GM12878 (cell line): ENCODE results near the gene DMD.

Experiments
- ATF2 ChIP-seq: IDR thresholded peaks from 2 replicates; pipeline ENCODE4 v1.6.1; 2012; ENCODE audit warnings: low read length, inconsistent platforms
- BCL3 ChIP-seq: IDR thresholded peaks from 2 replicates; pipeline ENCODE4 v1.6.1; 2011; ENCODE audit warnings: borderline replicate concordance, low read depth, mild to moderate bottlenecking, moderate library complexity, low read length; ENCODE audit not compliant: insufficient read depth, poor library complexity, severe bottlenecking
- BHLHE40 ChIP-seq, 2 experiments: fragments of 450-650 bp in 1 of 2; IDR thresholded peaks; 2 replicates each; pipeline ENCODE4 v1.6.1; 2011 to 2017; ENCODE audit warnings: low read depth in 2 of 2, borderline replicate concordance in 1 of 2, improper control_type of control experiment in 1 of 2, low read length in 1 of 2, mild to moderate bottlenecking in 1 of 2
- CTCF ChIP-seq, 3 experiments: IDR thresholded peaks in 2 of 3; conservative IDR thresholded peaks in 1 of 3; 2 replicates each; pipeline ENCODE4 v1.5.1; 2011; ENCODE audit warnings: low read depth in 3 of 3, low read length in 3 of 3, mild to moderate bottlenecking in 3 of 3, control low read depth in 2 of 3, moderate library complexity in 2 of 3, inconsistent platforms in 1 of 3, mixed read lengths in 1 of 3; ENCODE audit not compliant: control insufficient read depth in 2 of 3, insufficient read depth in 1 of 3; ENCODE audit errors: extremely low read depth in 1 of 3
- ELK1 ChIP-seq: IDR thresholded peaks from 2 replicates; pipeline ENCODE4 v1.6.1; 2012; ENCODE audit warnings: low read depth, low read length, improper control_type of control experiment
- ETV6 ChIP-seq, 2 experiments: fragments of 450-650 bp in 1 of 2; IDR thresholded peaks in 1 of 2; conservative IDR thresholded peaks in 1 of 2; 2 replicates each; pipeline ENCODE4 v1.6.1; 2014; ENCODE audit warnings: antibody characterized with exemption in 1 of 2, borderline replicate concordance in 1 of 2, low read depth in 1 of 2, mild to moderate bottlenecking in 1 of 2, moderate library complexity in 1 of 2
- MTA3 ChIP-seq: IDR thresholded peaks from 2 replicates; pipeline ENCODE4 v1.6.1; 2012; ENCODE audit warnings: low read length, inconsistent platforms, borderline replicate concordance
- RFX5 ChIP-seq: IDR thresholded peaks from 2 replicates; pipeline ENCODE4 v1.6.1; 2011; ENCODE audit warnings: low read depth, low read length, improper control_type of control experiment
- SMC3 ChIP-seq: IDR thresholded peaks from 2 replicates; pipeline ENCODE4 v1.6.1; 2011; ENCODE audit warnings: low read length, improper control_type of control experiment, borderline replicate concordance
- SUPT20H ChIP-seq: IDR thresholded peaks from 2 replicates; pipeline ENCODE4 v1.6.1; 2011; ENCODE audit warnings: low read depth, mild to moderate bottlenecking, low read length, moderate library complexity, borderline replicate concordance; ENCODE audit not compliant: control insufficient read depth
- USF2 ChIP-seq: IDR thresholded peaks from 2 replicates; pipeline ENCODE4 v1.6.1; 2011; ENCODE audit warnings: low read depth, low read length, improper control_type of control experiment, borderline replicate concordance
- ZNF24 ChIP-seq: fragments of 450-650 bp; IDR thresholded peaks from 2 replicates; pipeline ENCODE4 v1.6.1; 2017; ENCODE audit warnings: antibody characterized with exemption, mild to moderate bottlenecking

- TF ChIP-seq BCL3 (no peak), CTCF (IDR thresholded peaks at IDR 0.05 in 2 of 3, conservative IDR thresholded peaks at IDR 0.05 in 1 of 3; ENCODE audit: control insufficient read depth in 2 of 3, extremely low read depth in 1 of 3, insufficient read depth in 1 of 3, low read depth in 3 of 3, low read length in 3 of 3) (no peak), MTA3 (no peak), SMC3 (no peak), ATF2 (no peak), ETV6 (conservative IDR thresholded peaks at IDR 0.05 in 1 of 2, IDR thresholded peaks at IDR 0.05 in 1 of 2; ENCODE audit: borderline replicate concordance in 1 of 2, low read depth in 1 of 2) (no peak), USF2 (no peak), BHLHE40 (IDR thresholded peaks at IDR 0.05; ENCODE audit: borderline replicate concordance in 1 of 2, low read depth in 2 of 2, low read length in 1 of 2) (no peak), ZNF24 (no peak), RFX5 (no peak), SUPT20H (no peak), ELK1 (no peak)
Measured at GRCh38 chrX:31268359-31268758, 1943.0 kb downstream of the DMD start.
